ENCODE results near the gene PRICKLE1. TPM values are rescaled to one million over a fixed set of nuclear protein-coding genes. Genes with fewer than 3 reads are reported as not detected.

Gene PRICKLE1
- total RNA-seq, 1 donor from 2014 or later = 32.8 TPM

GRCh38 chr12:42495244-42495643 lies 94.3 kb downstream of the PRICKLE1 start:
- no peak for DNase-seq (ENCODE audit: low spot score)

GRCh38 chr12:42492267-42492666 lies 97.3 kb downstream of the PRICKLE1 start:
- no peak for DNase-seq (ENCODE audit: low spot score)

- no peak for DNase-seq (ENCODE audit: low spot score)
Measured at GRCh38 chr12:42490261-42490842, 99.2 kb downstream of the PRICKLE1 start.

- DNase-seq (ENCODE audit: low spot score) = no peak
Measured at GRCh38 chr12:42486407-42486806, 103.1 kb downstream of the PRICKLE1 start.

GRCh38 chr12:42485823-42486222 lies 103.7 kb downstream of the PRICKLE1 start:
- DNase-seq (ENCODE audit: low spot score) = no peak

GRCh38 chr12:42484996-42485395 lies 104.5 kb downstream of the PRICKLE1 start:
- no peak for DNase-seq (ENCODE audit: low spot score)

- no peak for DNase-seq (ENCODE audit: low spot score)
Measured at GRCh38 chr12:42483521-42483790, 106.1 kb downstream of the PRICKLE1 start.

- DNase-seq (ENCODE audit: low spot score) = peak; percentile 60
Measured at GRCh38 chr12:42482748-42483520, 106.6 kb downstream of the PRICKLE1 start.

- peak; percentile 53 for DNase-seq (ENCODE audit: low spot score)
Measured at GRCh38 chr12:42482041-42482747, 107.4 kb downstream of the PRICKLE1 start.

GRCh38 chr12:42481368-42481767 lies 108.2 kb downstream of the PRICKLE1 start:
- no peak for DNase-seq (ENCODE audit: low spot score)

GRCh38 chr12:42477941-42478340 lies 111.6 kb downstream of the PRICKLE1 start:
- no peak for DNase-seq (ENCODE audit: low spot score)

GRCh38 chr12:42475106-42475505 lies 114.4 kb downstream of the PRICKLE1 start:
- DNase-seq (ENCODE audit: low spot score) = no peak

GRCh38 chr12:42474391-42474790 lies 115.2 kb downstream of the PRICKLE1 start:
- DNase-seq (ENCODE audit: low spot score) = no peak

- DNase-seq (ENCODE audit: low spot score) = no peak
Measured at GRCh38 chr12:42473561-42473960, 116.0 kb downstream of the PRICKLE1 start.

GRCh38 chr12:42473130-42473529 lies 116.4 kb downstream of the PRICKLE1 start:
- no peak for DNase-seq (ENCODE audit: low spot score)

GRCh38 chr12:42472376-42472775 lies 117.2 kb downstream of the PRICKLE1 start:
- no peak for DNase-seq (ENCODE audit: low spot score)

- DNase-seq (ENCODE audit: low spot score) = no peak
Measured at GRCh38 chr12:42469355-42470175, 120.0 kb downstream of the PRICKLE1 start.

- DNase-seq (ENCODE audit: low spot score) = no peak
Measured at GRCh38 chr12:42468921-42469320, 120.6 kb downstream of the PRICKLE1 start.

- peak; percentile 25 for DNase-seq (ENCODE audit: low spot score)
Measured at GRCh38 chr12:42468341-42468821, 121.2 kb downstream of the PRICKLE1 start.

GRCh38 chr12:42463671-42464070 lies 125.9 kb downstream of the PRICKLE1 start:
- no peak for DNase-seq (ENCODE audit: low spot score)

GRCh38 chr12:42462486-42462885 lies 127.1 kb downstream of the PRICKLE1 start:
- DNase-seq (ENCODE audit: low spot score) = no peak

GRCh38 chr12:42459336-42459847 lies 130.2 kb downstream of the PRICKLE1 start:
- no peak for DNase-seq (ENCODE audit: low spot score)

Measured in mucosa of gallbladder (tissue), 1 donor.